Keratinocyte (primary cell): ENCODE measurements around the gene LRRC10. TPM values are rescaled to one million over a fixed set of nuclear protein-coding genes. Genes with fewer than 3 reads are reported as not detected.

Source experiments
- DNase-seq: peaks from one replicate; pipeline ENCODE4 v3.0.0-alpha.2; 2011; ENCODE audit warnings: low read depth, missing footprints, low spot score
- FAIRE-seq: peaks from 2 replicates; lab custom pipeline; 2011; peaks lifted over from hg19 to GRCh38; lab: Jason Lieb, UNC
- H2AFZ ChIP-seq: 2 replicates; pipeline ENCODE4 v1.6.0; 2012; ENCODE audit warnings: low read length, control low read depth, inconsistent platforms; ENCODE audit not compliant: control insufficient read depth
- H3K27ac ChIP-seq: 2 replicates; pipeline ENCODE4 v1.5.1; 2011; ENCODE audit warnings: low read length; ENCODE audit not compliant: control insufficient read depth, insufficient read depth
- H3K27me3 ChIP-seq: 3 replicates; pipeline ENCODE4 v1.6.0; 2011; ENCODE audit warnings: low read length; ENCODE audit not compliant: control insufficient read depth, insufficient read depth; ENCODE audit errors: extremely low read depth
- H3K36me3 ChIP-seq, 2 experiments: 2 replicates in 1 of 2; 3 replicates in 1 of 2; pipeline ENCODE4 v1.5.1; 2011; ENCODE audit warnings: low read length in 2 of 2, mild to moderate bottlenecking in 1 of 2; ENCODE audit not compliant: control insufficient read depth in 2 of 2, insufficient read depth in 2 of 2; ENCODE audit errors: extremely low read depth in 1 of 2
- H3K4me1 ChIP-seq: 3 replicates; pipeline ENCODE4 v1.5.1; 2011; ENCODE audit warnings: low read length; ENCODE audit not compliant: control insufficient read depth, insufficient read depth; ENCODE audit errors: extremely low read depth
- H3K4me2 ChIP-seq: 3 replicates; pipeline ENCODE4 v1.6.0; 2011; ENCODE audit warnings: low read depth, low read length; ENCODE audit not compliant: control insufficient read depth, insufficient read depth; ENCODE audit errors: extremely low read depth
- H3K4me3 ChIP-seq, 3 experiments: fragments of 200-600 bp in 1 of 3; sonication (generic) in 1 of 3; 2 replicates in 2 of 3; 3 replicates in 1 of 3; pipeline ENCODE4 v1.5.1; 2011 to 2016; ENCODE audit warnings: low read length in 3 of 3, mild to moderate bottlenecking in 3 of 3, control low read depth in 2 of 3, inconsistent platforms in 1 of 3, low read depth in 1 of 3, mixed read lengths in 1 of 3, mixed run types in 1 of 3, moderate library complexity in 1 of 3; ENCODE audit not compliant: control insufficient read depth in 2 of 3, insufficient read depth in 2 of 3; ENCODE audit errors: extremely low read depth in 1 of 3
- H3K79me2 ChIP-seq: 2 replicates; pipeline ENCODE4 v1.6.0; 2012; ENCODE audit warnings: low read length; ENCODE audit not compliant: control insufficient read depth, insufficient read depth
- H3K9ac ChIP-seq: 3 replicates; pipeline ENCODE4 v1.6.0; 2011; ENCODE audit warnings: low read length; ENCODE audit not compliant: control insufficient read depth, insufficient read depth; ENCODE audit errors: extremely low read depth
- H3K9me1 ChIP-seq: 3 replicates; pipeline ENCODE4 v1.6.0; 2011; ENCODE audit warnings: low read length; ENCODE audit not compliant: control insufficient read depth, insufficient read depth; ENCODE audit errors: extremely low read depth
- H3K9me3 ChIP-seq: 2 replicates; pipeline ENCODE4 v1.5.1; 2012; ENCODE audit warnings: low read depth, low read length; ENCODE audit not compliant: control insufficient read depth
- H4K20me1 ChIP-seq: 3 replicates; pipeline ENCODE4 v1.6.0; 2011; ENCODE audit warnings: low read length; ENCODE audit not compliant: control insufficient read depth, insufficient read depth; ENCODE audit errors: extremely low read depth
- CTCF ChIP-seq, 3 experiments: IDR thresholded peaks in 1 of 3; conservative IDR thresholded peaks in 1 of 3; optimal IDR thresholded peaks in 1 of 3; 2 replicates in 2 of 3; 3 replicates in 1 of 3; pipeline versions ENCODE3 to v1.5.1; 2011; ENCODE audit warnings: low read length in 3 of 3, mild to moderate bottlenecking in 3 of 3, moderate library complexity in 2 of 3, control low read depth in 1 of 3, inconsistent platforms in 1 of 3; ENCODE audit not compliant: insufficient read depth in 2 of 3; ENCODE audit errors: extremely low read depth in 1 of 3
- EZH2 ChIP-seq: IDR thresholded peaks from one replicate; pipeline ENCODE4 v1.6.1; 2012; ENCODE audit warnings: inconsistent platforms, mild to moderate bottlenecking, low read length, moderate library complexity
- dilution Hi-C: fragments of 300-500 bp; cut with MboI; formaldehyde crosslinking; loops from one replicate; pipeline ENCODE4 v1.7.0; 2020; ENCODE audit warnings: low sequenced_read_pairs; ENCODE audit not compliant: extremely low pct_ligation_motif_present
- polyA plus RNA-seq, 5 experiments: library from polyadenylated mRNA; depleted of rRNA in 3 of 5; stranded (reverse) in 3 of 5; stranded (forward) in 1 of 5; unstranded in 1 of 5; fragments of >200 nt; gene quantifications; 1 replicate in 1 of 5; 2 replicates in 3 of 5; 3 replicates in 1 of 5; pipeline versions ENCODE4 v1.2.1 to v1.2.3, GENCODE V29; 2011 to 2012; ENCODE audit warnings: missing spikeins in 2 of 5, low read depth in 1 of 5, low replicate concordance in 1 of 5
- small RNA-seq, 3 experiments: library from RNA; depleted of rRNA; stranded (forward); fragments of <200 nt; gene quantifications; one replicate each; pipeline ENCODE3, GENCODE V24; 2012; ENCODE audit warnings: low read depth in 3 of 3, low replicate concordance in 1 of 3; ENCODE audit not compliant: insufficient read length in 3 of 3

LRRC10 gene
- polyA plus RNA-seq, 1 donor (not counting 4 experiments of a cell fraction or from before 2014, with no cell fraction given) = not detected

DNA sequence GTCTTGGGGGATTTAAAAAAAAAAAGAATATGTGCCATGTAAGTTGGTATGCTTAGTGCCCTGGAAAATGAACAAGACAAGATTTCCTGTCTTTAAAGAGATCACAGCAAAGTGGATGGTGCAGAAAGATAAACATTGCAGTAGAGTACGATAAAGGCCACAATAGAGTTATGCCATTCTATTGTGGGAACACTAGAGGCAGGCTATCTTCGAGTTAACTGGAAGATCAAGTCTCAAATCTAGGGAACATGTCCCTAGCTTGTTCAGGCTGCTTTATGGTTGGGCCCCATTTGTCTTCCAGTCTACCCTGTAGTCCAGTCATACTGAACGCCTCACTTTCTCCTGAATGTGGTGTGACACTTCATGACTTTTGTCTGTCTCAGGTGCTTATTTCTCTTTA is 44.1 kb downstream of the LRRC10 start:
- DNase-seq (no peak), FAIRE-seq (peak; percentile 26)
- Histone ChIP-seq H3K9ac (no peak overlapping the region), H2AFZ (no peak overlapping the region), H3K4me1 (peaks cover 22% of the 10 kb centered on the region), H3K79me2 (no peaks in the 10 kb centered on the region), H4K20me1 (no peaks in the 10 kb centered on the region), H3K9me1 (no peaks in the 10 kb centered on the region), H3K9me3 (no peaks in the 10 kb centered on the region), H3K27me3 (no peaks in the 10 kb centered on the region), H3K36me3 (peaks cover 10 to 11% of the 10 kb centered on the region in 2 experiments), H3K4me3 (no peak overlapping the region), H3K4me2 (no peak overlapping the region), H3K27ac (no peak overlapping the region)
- dilution Hi-C loops = no loop called here
- no peak for TF ChIP-seq EZH2
- TF ChIP-seq CTCF (optimal IDR thresholded peaks at IDR 0.05 in 1 of 3, IDR thresholded peaks at IDR 0.05 in 1 of 3, conservative IDR thresholded peaks at IDR 0.05 in 1 of 3; ENCODE audit: extremely low read depth in 1 of 3, insufficient read depth in 2 of 3, low read length in 3 of 3) = peak in 1 of 3 experiments; percentile 25

DNA sequence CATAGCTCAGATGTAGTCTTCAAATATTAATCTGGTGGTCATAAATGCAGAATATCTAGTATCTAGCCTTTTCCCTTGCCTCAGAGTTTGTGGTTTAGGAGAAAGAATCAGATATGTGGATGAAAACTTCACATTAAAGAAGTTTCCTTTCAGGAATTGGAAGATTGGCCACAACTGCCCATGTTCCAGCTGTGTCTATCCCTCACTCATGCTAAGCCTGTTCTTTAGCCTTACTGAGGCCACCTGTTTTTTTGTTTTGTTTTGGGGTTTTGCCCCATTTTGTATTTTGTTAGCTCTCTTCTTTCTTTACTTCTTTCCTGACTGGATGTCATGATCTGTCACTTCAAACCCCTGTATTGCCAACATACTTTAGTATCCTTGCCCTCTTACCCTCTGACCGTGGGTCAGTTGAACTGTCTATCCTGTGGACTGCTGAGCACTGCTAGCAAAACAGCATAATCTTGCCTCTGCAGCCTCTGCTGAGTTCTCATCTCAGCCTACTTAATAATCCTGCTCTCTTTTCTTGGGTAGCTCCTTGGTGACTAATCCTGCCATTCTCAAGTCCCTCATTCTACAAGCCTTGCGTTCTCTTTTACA is 47.4 kb downstream of the LRRC10 start:
- no peak for DNase-seq
- dilution Hi-C loops = no loop called here
- Histone ChIP-seq H3K79me2 (peaks cover 19% of the 10 kb centered on the region), H3K9me1 (no peaks in the 10 kb centered on the region), H3K4me1 (no peaks in the 10 kb centered on the region), H3K27ac (no peak overlapping the region), H3K9me3 (no peaks in the 10 kb centered on the region), H3K9ac (no peak overlapping the region), H2AFZ (no peak overlapping the region), H4K20me1 (no peaks in the 10 kb centered on the region), H3K4me2 (no peak overlapping the region), H3K4me3 (no peak overlapping the region), H3K27me3 (no peaks in the 10 kb centered on the region), H3K36me3 (peaks cover 5 to 10% of the 10 kb centered on the region in 2 experiments)
- no peak for TF ChIP-seq EZH2
- TF ChIP-seq CTCF (optimal IDR thresholded peaks at IDR 0.05 in 1 of 3, IDR thresholded peaks at IDR 0.05 in 1 of 3, conservative IDR thresholded peaks at IDR 0.05 in 1 of 3; ENCODE audit: extremely low read depth in 1 of 3, insufficient read depth in 2 of 3, low read length in 3 of 3) = no peak
- FAIRE-seq = no peak

Small RNA genes within 50 kb of the gene (small RNA-seq; reads per million reads assigned to genes)
- gene MIR3913-1 = 0 reads per million in 3 experiments

Other genes starting within 250 kb of the LRRC10 start
- gene FRS2, start 140.5 kb downstream of the LRRC10 start, polyA plus RNA-seq = 23.1 to 28.6 TPM (median 24.3 TPM) in 3 replicates
- 258 to 365 TPM (median 302 TPM) in 3 replicates for gene CCT2, start 25.4 kb downstream of the LRRC10 start, polyA plus RNA-seq
- gene BEST3, start 88.4 kb upstream of the LRRC10 start, polyA plus RNA-seq = 0.03 to 0.07 TPM (median 0.06 TPM) in 3 replicates
- gene RAB3IP, start 128.0 kb upstream of the LRRC10 start, polyA plus RNA-seq = 9.6 to 30.6 TPM (median 23.6 TPM) in 3 replicates
- gene MYRFL, start 214.3 kb upstream of the LRRC10 start, polyA plus RNA-seq = 0.15 to 0.94 TPM (median 0.39 TPM) in 3 replicates